Measurements from ENCODE around the gene KCNQ1OT1.

Gene KCNQ1OT1

DNA sequence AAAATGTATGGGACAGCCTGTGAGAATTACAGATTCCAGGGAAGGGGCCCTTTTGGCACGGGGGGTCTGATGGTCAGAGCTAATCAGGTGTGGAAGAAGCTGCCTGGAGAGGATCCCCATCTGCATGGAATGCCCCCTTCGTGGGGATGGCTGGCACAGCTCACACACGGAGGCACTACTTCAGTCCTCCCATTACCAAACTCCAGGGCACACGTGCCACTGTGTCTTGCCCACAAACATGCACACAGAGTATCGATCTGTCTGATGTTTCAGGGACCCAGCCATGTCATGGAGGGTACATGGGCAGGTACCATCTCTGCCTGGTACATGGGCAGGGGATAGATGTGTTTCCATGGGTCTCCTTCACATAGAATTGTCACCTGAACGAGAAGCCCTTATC, 14.7 kb downstream of the KCNQ1OT1 start:
- DNase-seq = peak in 1 of 2 donors; percentile 44
- H3K9me3 ChIP-seq = no peaks in the 10 kb centered on the region
- peaks cover 0 to 3% (median 0%) of the 10 kb centered on the region in 4 donors for H3K4me1 ChIP-seq
- H3K4me3 ChIP-seq = no peak overlapping the region
- TF ChIP-seq, protein P1, sequence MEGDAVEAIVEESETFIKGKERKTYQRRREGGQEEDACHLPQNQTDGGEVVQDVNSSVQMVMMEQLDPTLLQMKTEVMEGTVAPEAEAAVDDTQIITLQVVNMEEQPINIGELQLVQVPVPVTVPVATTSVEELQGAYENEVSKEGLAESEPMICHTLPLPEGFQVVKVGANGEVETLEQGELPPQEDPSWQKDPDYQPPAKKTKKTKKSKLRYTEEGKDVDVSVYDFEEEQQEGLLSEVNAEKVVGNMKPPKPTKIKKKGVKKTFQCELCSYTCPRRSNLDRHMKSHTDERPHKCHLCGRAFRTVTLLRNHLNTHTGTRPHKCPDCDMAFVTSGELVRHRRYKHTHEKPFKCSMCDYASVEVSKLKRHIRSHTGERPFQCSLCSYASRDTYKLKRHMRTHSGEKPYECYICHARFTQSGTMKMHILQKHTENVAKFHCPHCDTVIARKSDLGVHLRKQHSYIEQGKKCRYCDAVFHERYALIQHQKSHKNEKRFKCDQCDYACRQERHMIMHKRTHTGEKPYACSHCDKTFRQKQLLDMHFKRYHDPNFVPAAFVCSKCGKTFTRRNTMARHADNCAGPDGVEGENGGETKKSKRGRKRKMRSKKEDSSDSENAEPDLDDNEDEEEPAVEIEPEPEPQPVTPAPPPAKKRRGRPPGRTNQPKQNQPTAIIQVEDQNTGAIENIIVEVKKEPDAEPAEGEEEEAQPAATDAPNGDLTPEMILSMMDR (IDR thresholded peaks at IDR 0.05) = no peak
- no peaks in the 10 kb centered on the region for H3K27me3 ChIP-seq
- no peaks in the 10 kb centered on the region for H3K36me3 ChIP-seq
- intact Hi-C loops (cut with DNase I; ENCODE audit: low total_unique reads) = no loop called here
- no peak overlapping the region for H3K27ac ChIP-seq

DNA sequence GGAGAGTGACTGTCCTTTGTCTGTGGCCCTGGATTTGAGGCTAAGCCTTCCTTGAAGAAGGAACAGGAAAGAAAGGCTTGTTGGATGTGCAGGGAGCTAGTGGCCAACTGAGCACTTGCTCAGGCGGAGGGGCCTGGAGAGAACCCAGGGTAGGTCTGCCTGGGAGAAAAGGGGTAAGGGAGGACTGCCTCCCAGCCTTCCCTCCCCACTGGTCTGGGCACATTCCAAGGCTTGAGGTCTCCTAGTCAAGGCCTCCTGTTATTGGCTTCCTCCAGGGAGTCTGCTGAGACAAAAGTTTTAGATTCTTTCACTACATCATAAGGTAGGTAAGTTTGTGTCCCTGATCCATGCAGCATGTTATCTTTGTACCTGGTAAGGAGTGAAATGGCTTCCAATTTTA, 15.2 kb downstream of the KCNQ1OT1 start:
- Histone ChIP-seq H3K4me1 (peaks cover 0 to 3% (median 0%) of the 10 kb centered on the region in 4 donors), H3K36me3 (no peaks in the 10 kb centered on the region), H3K27ac (no peak overlapping the region), H3K27me3 (no peaks in the 10 kb centered on the region), H3K4me3 (no peak overlapping the region), H3K9me3 (no peaks in the 10 kb centered on the region)
- TF ChIP-seq, protein P1 (IDR thresholded peaks at IDR 0.05) = no peak
- peak in 1 of 2 donors; percentile 9 for DNase-seq
- intact Hi-C loops (cut with DNase I; ENCODE audit: low total_unique reads) = no loop called here

DNA sequence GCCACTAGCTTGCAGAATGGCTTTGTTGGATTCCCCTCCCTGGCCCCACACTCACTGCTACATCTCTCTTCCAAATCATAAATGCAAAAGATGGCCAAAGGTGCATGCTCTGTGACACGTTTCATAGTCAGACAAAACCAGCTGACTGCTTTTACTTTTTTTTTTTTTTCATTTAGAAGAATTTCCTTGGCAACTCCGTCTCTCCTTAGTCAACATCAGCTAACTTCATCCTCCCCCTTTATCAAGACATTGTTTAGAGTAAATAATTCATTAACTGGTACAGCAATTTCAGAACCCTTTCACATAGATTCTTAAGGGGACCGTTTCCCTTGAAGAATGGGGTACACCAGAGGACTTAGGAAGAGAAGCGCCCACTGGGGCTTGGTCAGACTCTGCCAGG, 16.0 kb downstream of the KCNQ1OT1 start:
- no peak for DNase-seq
- Histone ChIP-seq H3K36me3 (no peaks in the 10 kb centered on the region), H3K27ac (no peak overlapping the region), H3K4me3 (no peak overlapping the region), H3K9me3 (no peaks in the 10 kb centered on the region), H3K27me3 (no peaks in the 10 kb centered on the region), H3K4me1 (peaks cover 0 to 3% (median 0%) of the 10 kb centered on the region in 4 donors)
- intact Hi-C loops (cut with DNase I; ENCODE audit: low total_unique reads) = no loop called here
- TF ChIP-seq, protein P1 (IDR thresholded peaks at IDR 0.05) = no peak

DNA sequence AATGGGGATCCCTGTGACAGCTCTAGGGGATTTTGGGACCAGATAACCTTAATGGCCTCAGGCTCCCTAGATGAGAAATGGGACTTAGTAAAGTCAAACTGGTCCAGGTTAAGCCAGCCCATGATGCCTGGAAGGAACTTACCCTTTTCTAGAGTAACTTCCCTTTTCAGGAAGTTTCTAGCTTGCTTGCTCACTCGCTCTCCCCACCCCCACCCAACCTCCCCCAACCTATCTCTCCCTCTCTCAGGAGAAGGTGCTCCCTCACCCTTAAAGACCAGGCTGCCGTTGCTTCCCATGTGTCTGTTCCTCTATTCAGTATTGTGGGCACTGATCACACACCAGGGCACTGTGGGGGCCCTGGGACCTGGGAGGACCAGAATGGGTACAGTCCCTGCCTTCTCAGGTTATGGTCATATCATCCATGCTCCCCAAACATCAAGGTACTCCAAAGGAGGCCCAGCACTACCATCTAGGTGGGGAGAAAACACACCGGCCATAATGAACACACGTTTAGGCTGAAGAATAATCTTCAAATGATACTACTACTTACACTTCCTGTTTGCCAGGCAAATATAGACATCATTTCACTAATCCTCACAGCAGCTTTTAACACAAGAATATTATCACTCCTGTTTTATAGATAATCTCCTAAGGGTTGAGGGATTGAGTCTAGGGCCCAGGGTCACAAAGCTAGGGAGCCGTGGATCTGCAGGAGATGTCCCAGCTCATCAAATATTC, 18.2 kb downstream of the KCNQ1OT1 start:
- intact Hi-C loops (cut with DNase I; ENCODE audit: low total_unique reads) = no loop called here
- Histone ChIP-seq H3K4me3 (no peak overlapping the region), H3K36me3 (no peaks in the 10 kb centered on the region), H3K27ac (no peak overlapping the region), H3K9me3 (no peaks in the 10 kb centered on the region), H3K4me1 (no peaks in the 10 kb centered on the region), H3K27me3 (no peaks in the 10 kb centered on the region)
- TF ChIP-seq, protein P1 (IDR thresholded peaks at IDR 0.05) = no peak
- peak in 1 of 2 donors; percentile 2 for DNase-seq

DNA sequence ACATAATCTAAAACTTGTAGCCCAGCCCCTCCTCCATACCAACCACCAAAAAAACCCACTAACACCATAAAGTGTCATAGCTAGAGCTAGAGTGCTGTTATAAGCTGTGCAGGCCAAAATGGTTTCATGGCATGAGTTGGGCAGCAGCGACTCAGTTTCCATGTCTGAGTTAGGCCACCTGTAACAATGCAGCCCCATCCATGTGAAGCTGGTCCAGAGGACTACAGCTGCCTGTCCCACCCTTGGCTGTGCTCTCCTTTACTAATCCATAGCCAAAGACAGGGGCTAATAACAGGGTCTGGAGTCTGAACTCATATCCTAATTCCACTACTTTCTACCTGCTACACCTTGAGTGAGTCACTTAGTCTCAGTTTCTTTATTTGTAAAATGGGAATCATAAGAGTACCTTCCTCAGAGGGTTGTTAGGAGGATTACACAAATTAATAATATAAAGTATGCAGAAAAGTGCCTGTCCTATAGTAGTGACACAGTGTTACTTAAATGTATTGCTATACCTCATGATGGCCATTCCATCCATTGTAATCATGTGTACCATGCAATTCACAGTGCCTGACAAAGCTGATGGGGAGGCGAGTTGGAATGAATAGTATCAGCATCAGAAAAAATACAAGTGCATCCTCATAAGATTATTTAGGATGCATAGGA, 20.6 kb downstream of the KCNQ1OT1 start:
- H3K27ac ChIP-seq = no peak overlapping the region
- H3K4me1 ChIP-seq = peaks cover 0 to 6% (median 0%) of the 10 kb centered on the region in 4 donors
- H3K36me3 ChIP-seq = no peaks in the 10 kb centered on the region
- TF ChIP-seq, protein P1 (IDR thresholded peaks at IDR 0.05) = no peak
- intact Hi-C loops (cut with DNase I; ENCODE audit: low total_unique reads) = no loop called here
- H3K9me3 ChIP-seq = no peaks in the 10 kb centered on the region
- DNase-seq = no peak
- H3K4me3 ChIP-seq = no peak overlapping the region
- H3K27me3 ChIP-seq = no peaks in the 10 kb centered on the region
